Right ventricle myocardium superior (tissue), 1 donor: Measurements from ENCODE around the gene ASTN2. TPM values are rescaled to one million over a fixed set of nuclear protein-coding genes. Genes with fewer than 3 reads are reported as not detected.

ENCODE experiments used
- ATAC-seq: fragments of 200-7000 bp; cut with Tn5 transposase; one replicate; pipeline ENCODE4 v1.9.1; 2020; ENCODE audit warnings: mild to moderate bottlenecking; ENCODE audit not compliant: poor library complexity
- DNase-seq: peaks from one replicate; pipeline ENCODE4 v3.0.0-alpha.2; 2020
- intact Hi-C: fragments of 100-400 bp; cut with DNase I; formaldehyde crosslinking; loops from one replicate; pipeline ENCODE4 v1.11.2; 2022
- total RNA-seq: library from RNA; stranded (reverse); fragmentation: NEBNext Ultra II Directional; extraction: Animal tissue kit (Norgen Biotek cat#: 25700); gene quantifications from one replicate; pipeline ENCODE4 v1.2.1, GENCODE V29; 2021
- donor health status: DM: no; HTN: yes; CAD: no; lungs with severe emphysema.

Gene ASTN2
- total RNA-seq, 1 donor from 2014 or later = 6.4 TPM

DNA sequence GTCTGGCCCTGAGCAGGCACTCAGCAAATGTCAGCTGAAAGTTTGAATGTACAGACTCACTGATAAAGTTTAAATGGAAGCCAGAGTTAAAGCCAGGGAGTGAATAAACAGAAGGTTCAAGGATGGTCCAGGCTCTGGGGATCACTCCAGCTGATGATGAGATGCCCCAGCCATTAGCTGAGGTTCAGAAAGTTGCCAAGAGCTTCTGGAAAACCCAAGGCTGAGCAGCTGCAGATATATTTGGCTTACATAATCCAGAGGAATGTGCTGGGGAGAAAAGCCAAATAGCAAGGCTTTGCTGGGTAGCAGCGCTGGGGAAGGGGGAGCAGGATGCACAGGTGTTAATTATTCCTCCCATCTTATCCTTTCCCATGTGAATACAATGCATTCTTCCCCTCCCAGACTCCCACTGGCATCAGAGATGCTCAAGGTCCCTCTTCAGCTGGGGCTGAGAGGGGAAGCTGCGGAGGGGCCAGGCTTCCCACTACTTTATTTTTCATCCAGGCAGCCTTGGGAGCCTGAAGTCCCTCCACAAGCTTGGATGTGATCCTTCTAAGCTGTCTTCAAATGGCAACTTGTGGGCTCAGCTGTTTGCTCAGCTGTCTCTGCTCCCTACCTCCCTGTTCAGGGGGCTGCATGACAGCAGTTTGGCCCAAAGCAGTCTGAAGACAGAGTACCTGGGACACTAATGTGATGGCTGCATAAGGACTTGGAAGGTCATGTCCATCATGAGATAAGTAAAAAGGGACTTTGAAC, 386.6 kb downstream of the ASTN2 start:
- no peak for DNase-seq
- peak; percentile 39 for ATAC-seq
- intact Hi-C loops = no loop called here

GRCh38 chr9:117021906-117022305, 393.0 kb downstream of the ASTN2 start:
- intact Hi-C loops = no loop called here
- no peak for ATAC-seq
- no peak for DNase-seq

DNA sequence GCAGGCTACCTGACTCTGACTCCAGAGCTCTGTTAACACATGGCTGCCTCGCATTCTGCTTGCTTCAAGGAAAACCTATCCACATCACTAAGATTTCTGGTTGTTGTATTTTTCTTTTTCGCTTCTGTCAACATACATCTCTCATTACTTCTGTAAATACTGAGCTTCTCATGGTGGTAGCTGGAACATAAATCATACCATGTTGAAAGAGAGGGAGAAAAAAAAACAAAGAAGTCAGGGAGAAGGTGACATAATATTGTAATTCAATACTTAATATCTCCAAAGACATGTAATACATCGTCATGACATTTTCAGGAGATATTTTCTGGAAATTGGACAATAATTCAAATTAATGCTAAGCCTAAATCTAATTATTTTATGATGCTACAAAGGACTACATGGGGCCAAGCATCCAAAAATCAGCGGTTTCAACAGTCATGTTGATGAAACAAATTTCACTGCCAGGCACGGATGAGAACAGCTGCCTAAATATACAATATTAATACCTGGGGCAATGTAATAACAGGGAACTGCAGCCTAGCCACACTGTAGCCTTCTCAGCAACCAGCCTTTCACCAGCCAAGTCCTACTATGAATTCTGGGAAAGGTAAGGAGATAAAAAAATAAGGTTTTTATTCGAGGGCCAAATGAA, 395.8 kb downstream of the ASTN2 start:
- intact Hi-C loops = no loop called here
- ATAC-seq (no peak), DNase-seq (no peak)

- DNase-seq (no peak), ATAC-seq (no peak)
- intact Hi-C loops = no loop called here
Measured at GRCh38 chr9:117017414-117017985, 397.4 kb downstream of the ASTN2 start.

DNA sequence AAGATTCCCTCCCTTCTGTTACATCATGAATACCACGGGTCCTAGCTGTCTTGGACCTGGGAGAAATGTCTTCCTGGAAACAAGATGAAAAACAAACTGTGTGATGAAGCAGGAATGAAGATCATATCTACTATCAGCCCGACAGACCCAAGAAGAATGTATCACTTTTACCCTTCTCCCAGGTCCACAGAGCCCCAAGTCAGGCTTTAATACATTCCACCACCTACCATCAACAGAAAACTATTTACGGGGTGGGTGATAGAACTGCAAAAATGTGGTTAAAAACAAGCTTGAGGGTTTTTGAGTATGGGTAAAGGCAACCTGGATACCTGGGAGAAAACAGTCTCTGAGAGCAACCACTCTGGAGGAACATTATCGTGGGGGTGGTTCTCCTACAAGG, 400.8 kb downstream of the ASTN2 start:
- intact Hi-C loops = no loop called here
- DNase-seq = no peak
- no peak for ATAC-seq

DNA sequence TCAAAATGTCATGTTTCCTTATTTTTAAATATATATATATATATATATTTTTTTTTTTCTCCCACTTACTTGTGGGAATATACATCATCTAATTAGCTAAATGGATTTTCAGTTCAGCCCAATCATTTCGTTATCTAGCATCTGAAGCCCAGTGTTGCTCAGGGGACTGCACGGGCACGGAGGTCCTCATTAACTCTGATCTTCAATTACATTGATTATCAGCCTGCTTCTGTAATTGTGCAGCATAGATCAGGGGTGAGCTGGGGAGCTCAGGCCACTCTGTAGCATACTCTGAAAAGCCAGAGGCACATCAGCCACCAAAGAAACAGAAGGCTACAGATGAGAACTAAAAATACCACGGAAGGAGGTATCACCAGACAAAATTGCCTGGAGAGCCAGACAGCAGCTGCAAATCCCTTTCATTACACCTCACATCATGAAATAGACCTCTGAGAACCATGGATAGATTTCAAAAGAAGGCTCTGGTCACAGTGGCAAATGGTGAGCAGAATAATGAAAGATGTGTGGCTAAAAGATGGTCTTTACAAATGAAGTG, 401.3 kb downstream of the ASTN2 start:
- ATAC-seq (no peak), DNase-seq (no peak)
- intact Hi-C loops = no loop called here

DNA sequence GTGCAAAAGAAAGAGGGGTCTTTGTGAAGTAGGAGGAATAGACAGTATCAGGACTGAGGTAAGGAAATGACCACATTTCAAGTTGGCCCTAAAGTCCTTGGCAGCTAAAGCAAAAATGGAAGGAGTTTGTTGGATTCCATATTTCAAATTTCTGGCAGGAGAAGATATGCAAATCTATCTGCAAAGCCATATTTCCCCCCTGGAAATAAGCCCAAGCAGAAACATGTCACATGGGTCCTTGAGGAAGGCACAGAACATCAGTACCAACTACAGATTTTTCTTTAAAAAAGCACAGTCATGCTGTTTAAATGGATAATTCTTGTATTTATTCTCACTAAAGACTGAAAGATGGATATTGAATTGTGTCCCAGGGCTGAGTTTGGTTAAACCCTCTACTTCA, 404.8 kb downstream of the ASTN2 start:
- DNase-seq = no peak
- intact Hi-C loops = no loop called here
- no peak for ATAC-seq

DNA sequence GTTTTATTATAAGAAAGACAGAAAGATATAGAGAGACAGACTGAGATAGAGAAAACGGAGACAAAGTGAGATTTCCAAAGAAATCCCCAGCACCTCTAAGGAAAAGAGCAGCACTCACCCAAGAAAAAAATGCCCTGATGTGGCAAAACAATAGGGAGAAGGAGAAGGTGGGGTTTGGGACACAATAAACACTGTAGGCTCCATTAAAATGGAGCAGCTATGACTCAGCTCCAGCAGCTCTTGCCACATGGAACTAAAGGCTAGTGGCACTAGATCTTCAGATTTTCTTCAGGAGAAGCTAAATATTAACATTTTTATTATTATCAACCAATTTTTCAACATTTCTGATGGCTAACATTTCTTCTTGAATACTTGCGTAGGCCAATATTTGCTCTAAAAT, 406.0 kb downstream of the ASTN2 start:
- ATAC-seq (no peak), DNase-seq (no peak)
- intact Hi-C loops = no loop called here

- ATAC-seq = no peak
- no peak for DNase-seq
- intact Hi-C loops = no loop called here
Measured at GRCh38 chr9:117008461-117008860, 406.4 kb downstream of the ASTN2 start.

GRCh38 chr9:117002686-117003085, 412.2 kb downstream of the ASTN2 start:
- no peak for DNase-seq
- no peak for ATAC-seq
- intact Hi-C loops = no loop called here

DNA sequence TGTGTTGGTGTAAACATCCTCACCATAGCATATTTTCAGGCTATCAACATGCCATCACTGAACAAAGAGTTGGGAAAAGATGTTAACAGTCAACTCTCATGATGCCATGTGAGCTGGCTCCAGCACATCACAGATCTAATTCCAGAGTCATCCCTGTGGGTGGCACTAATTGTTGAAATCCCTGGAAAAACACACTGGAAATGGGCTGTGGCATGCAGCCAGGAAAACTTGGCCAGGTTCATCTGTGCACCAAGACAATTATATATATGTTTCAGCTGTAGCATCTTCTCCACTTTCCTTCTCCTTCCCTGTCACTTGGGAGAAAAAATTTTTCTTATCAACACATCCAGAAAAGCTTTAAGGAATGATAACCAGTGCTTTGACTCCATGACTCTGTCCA, 414.0 kb downstream of the ASTN2 start:
- intact Hi-C loops = no loop called here
- ATAC-seq (no peak), DNase-seq (no peak)

DNA sequence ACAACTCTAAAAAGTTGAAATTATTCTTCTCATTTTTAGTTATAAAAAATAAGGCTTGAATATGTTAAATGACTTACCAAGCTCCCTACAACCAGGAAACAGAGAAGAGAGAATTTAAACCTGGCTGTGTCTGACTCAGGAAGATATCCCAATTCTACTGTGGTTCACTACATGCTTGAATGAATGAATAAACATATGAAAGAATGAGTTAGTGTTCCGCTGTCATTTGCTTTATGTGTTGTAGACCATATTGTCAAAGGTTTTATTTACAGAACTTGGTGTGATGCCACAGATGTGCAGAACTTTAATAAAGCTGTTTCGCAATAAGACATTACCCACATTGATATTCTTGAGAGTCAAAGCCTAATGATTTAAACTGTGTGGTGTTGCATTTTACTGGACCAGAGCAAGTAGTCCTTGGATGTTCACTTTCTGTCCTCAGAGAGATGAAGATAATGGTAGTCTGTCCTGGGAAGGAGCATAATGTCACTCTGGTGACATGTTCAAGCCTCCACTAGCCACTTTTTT, 414.6 kb downstream of the ASTN2 start:
- ATAC-seq (no peak), DNase-seq (no peak)
- intact Hi-C loops = no loop called here

DNA sequence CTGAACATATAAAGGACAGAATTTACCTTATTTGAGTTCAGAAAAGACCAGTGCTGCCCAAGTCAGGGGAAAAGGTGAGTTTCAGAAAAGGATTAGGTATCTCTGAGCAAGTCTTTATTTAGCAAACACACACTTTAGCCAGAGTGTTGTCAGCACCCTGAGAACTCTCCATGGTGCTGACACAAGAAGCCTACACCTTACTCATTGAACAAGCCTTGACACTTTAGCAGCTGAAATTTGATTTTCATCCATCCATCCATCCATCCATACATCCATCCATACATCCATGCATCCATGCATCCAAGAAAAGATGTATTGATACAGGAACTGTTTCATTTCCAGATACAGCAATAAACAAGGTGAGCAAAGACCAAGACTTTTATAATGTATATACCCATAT, 416.6 kb downstream of the ASTN2 start:
- intact Hi-C loops = no loop called here
- no peak for ATAC-seq
- no peak for DNase-seq

DNA sequence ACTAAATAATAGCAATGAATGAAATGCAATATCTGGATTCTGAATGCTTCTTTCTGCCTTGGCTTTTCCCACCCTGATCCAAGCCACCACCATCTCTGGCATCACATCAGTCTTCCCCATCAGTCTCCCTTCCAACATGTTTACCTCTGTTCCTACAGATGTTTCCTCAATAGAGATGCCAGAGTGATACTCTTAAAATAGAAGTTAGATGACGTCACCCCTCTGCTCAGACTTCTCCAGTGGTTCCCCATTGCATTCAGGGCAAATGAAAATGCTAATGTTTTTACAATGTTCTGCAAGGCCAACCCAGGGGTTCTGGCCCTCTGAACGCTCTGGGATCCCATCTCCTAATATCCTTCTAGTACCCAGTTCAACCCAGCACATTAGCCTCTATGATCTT, 422.0 kb downstream of the ASTN2 start:
- ATAC-seq (no peak), DNase-seq (no peak)
- intact Hi-C loops = no loop called here

GRCh38 chr9:116991051-116991450, 423.8 kb downstream of the ASTN2 start:
- intact Hi-C loops = no loop called here
- DNase-seq = no peak
- ATAC-seq = no peak

DNA sequence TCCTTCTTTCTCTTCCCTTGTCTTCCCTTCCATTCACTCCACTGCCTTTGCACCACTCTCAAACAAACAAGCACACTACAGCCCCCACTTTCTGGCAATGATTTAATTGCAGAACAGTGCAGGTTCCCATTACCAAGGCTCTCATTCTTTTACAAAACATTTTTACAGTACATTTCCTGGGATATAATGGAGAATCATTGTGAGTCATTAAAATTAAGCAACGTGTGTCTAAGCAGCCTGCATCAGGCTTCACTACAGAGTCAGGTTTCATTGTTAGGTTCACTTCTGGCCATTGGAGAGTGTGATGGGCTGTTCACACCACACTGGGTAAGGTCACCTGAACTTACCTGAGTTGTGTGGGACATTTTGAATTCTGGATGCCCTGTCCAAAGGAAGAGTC, 424.3 kb downstream of the ASTN2 start:
- intact Hi-C loops = no loop called here
- DNase-seq (no peak), ATAC-seq (no peak)

DNA sequence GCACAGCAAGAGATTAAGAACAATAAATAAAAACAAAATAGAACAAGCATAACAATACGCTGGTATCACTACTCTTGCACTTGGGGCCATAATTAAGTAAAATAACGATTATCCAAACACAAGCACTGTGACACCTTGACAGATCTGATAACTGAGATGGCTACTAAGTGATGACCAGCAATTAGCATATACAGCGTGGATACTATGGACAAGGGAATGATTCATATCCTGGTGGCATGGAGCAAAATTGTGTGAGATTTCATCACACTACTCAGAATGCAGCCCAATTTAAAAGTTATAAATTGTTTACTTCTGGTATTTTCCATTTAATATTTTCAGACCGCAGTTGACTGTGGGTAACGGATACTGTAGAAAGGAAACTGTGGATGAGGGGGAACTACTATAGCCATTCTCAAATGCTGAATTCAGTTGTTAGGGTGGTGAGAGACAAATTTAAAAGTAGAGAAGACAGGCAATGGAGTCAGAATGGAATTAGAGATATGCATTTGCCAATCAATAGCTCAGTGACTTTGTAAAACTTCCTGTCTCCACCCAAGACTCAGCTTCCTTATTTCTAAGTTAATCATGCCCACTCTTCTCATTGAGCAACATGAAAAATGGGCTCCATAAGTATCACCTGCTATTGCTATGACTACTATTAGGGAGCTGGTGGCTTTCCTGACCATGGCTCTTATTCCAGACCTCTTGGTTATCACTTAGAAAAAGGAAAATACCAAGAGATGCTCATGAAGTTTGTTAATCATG, 427.0 kb downstream of the ASTN2 start:
- ATAC-seq (no peak), DNase-seq (no peak)
- intact Hi-C loops = no loop called here

- intact Hi-C loops = no loop called here
- DNase-seq (no peak), ATAC-seq (no peak)
Measured at GRCh38 chr9:116986015-116986414, 428.8 kb downstream of the ASTN2 start.

- DNase-seq (no peak), ATAC-seq (no peak)
- intact Hi-C loops = no loop called here
Measured at GRCh38 chr9:116985596-116985995, 429.3 kb downstream of the ASTN2 start.
